Calu3 (cell line): Measurements from ENCODE around the gene TREML4. TPM values are rescaled to one million over a fixed set of nuclear protein-coding genes. Genes with fewer than 3 reads are reported as not detected.
"Not testable (repeated sequence)": the region's sequence is repeated elsewhere in the genome, so short reads cannot be mapped to it uniquely, and the experiment has no call there.

Source experiments
- BruUV-seq: library from RNA; stranded (reverse); fragments of 400-500 nt; replicated peaks from 2 replicates; lab custom pipeline; 2021; lab: Mats Ljungman, UMichigan
- CTCF ChIA-PET: fragments of 300-600 bp; sonication (Branson Sonifier 250); formaldehyde crosslinking; loops from one replicate; lab custom pipeline; 2022; ENCODE audit warnings: antibody characterized with exemption; lab: Charles Lee
- DNase-seq: peaks from one replicate; pipeline ENCODE4 v3.0.0; 2022
- H3K27ac Mint-ChIP-seq: one replicate; pipeline ENCODE4 v1.8.0; 2022; ENCODE audit warnings: mixed read lengths; ENCODE audit not compliant: unreplicated experiment
- H3K27me3 Mint-ChIP-seq: one replicate; pipeline ENCODE4 v1.8.0; 2022; ENCODE audit warnings: mixed read lengths; ENCODE audit not compliant: unreplicated experiment
- H3K36me3 Mint-ChIP-seq: one replicate; pipeline ENCODE4 v1.8.0; 2022; ENCODE audit warnings: mild to moderate bottlenecking, moderate library complexity, mixed read lengths; ENCODE audit not compliant: insufficient read depth, unreplicated experiment
- H3K4me1 Mint-ChIP-seq: one replicate; pipeline ENCODE4 v1.8.0; 2022; ENCODE audit warnings: mild to moderate bottlenecking, low read depth, mixed read lengths; ENCODE audit not compliant: unreplicated experiment
- H3K4me3 Mint-ChIP-seq: one replicate; pipeline ENCODE4 v1.8.0; 2022; ENCODE audit warnings: mild to moderate bottlenecking, low read depth, moderate library complexity, mixed read lengths; ENCODE audit not compliant: unreplicated experiment
- H3K9me3 Mint-ChIP-seq: one replicate; pipeline ENCODE4 v1.8.0; 2022; ENCODE audit warnings: low read depth, mixed read lengths; ENCODE audit not compliant: unreplicated experiment
- intact Hi-C: fragments of 100-400 bp; cut with micrococcal nuclease; formaldehyde crosslinking; loops from one replicate; pipeline ENCODE4 v1.10.0; 2022; ENCODE audit not compliant: unreplicated experiment
- total RNA-seq: library from RNA; stranded (reverse); gene quantifications from 2 replicates; pipeline ENCODE4 v1.2.3, GENCODE V29; 2022
- TF ChIP-seq, protein P1 (sequence below): fragments of 200-600 bp; IDR thresholded peaks from one replicate; pipeline ENCODE4 v1.8.0; 2022; ENCODE audit warnings: antibody characterized with exemption; ENCODE audit not compliant: unreplicated experiment

The TREML4 gene
- total RNA-seq, 1 experiment from 2014 or later, result not detected

DNA sequence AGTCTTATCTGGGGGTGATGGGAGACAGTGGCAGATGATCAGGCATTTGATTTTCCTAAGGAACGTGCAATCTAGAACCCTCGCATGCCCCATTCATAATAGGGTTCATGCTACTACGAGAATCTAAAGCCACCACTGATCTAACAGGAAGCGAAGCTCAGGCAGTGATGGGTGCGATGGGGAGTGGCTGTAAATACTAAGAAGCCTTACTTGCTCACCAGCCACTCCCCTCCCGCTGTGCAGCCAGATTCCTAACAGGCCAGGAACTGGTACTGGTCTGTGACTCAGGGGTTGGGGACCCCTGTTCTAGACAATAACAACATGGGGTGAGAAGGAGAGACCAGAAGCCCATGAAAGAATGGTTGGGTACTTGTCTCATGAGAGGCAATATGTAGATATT, 4.5 kb downstream of the TREML4 start:
- CTCF ChIA-PET, result no interaction called here
- Mint-ChIP-seq H3K27ac (no peak overlapping the region), H3K27me3 (peaks cover 81% of the 10 kb centered on the region), H3K9me3 (no peaks in the 10 kb centered on the region), H3K36me3 (no peaks in the 10 kb centered on the region), H3K4me3 (no peak overlapping the region), H3K4me1 (no peaks in the 10 kb centered on the region)
- TF ChIP-seq, protein P1, sequence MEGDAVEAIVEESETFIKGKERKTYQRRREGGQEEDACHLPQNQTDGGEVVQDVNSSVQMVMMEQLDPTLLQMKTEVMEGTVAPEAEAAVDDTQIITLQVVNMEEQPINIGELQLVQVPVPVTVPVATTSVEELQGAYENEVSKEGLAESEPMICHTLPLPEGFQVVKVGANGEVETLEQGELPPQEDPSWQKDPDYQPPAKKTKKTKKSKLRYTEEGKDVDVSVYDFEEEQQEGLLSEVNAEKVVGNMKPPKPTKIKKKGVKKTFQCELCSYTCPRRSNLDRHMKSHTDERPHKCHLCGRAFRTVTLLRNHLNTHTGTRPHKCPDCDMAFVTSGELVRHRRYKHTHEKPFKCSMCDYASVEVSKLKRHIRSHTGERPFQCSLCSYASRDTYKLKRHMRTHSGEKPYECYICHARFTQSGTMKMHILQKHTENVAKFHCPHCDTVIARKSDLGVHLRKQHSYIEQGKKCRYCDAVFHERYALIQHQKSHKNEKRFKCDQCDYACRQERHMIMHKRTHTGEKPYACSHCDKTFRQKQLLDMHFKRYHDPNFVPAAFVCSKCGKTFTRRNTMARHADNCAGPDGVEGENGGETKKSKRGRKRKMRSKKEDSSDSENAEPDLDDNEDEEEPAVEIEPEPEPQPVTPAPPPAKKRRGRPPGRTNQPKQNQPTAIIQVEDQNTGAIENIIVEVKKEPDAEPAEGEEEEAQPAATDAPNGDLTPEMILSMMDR, result no peak
- DNase-seq, result no peak
- intact Hi-C loops, result no loop called here
- no TSS peak for BruUV-seq

DNA sequence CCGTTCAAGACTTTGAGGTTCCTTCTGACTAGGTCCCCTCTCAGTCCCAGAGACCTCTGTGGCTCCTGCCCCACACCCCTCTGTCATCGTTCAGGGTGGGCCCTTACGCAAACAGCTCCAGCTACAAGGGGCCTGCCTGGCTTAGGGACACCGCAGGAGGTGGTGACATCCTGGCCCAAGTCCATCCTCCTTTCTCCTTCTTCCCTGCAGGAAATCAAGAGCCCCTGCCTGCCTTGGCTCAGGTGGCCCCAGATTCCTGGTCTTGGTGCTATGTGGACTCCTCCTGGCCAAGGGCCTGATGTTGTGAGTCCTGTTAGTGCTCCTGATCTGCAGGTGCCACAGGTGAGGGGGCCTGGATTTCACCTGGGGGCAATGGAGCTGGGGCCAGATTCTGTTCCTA, 8.1 kb downstream of the TREML4 start:
- Mint-ChIP-seq H3K9me3 (no peaks in the 10 kb centered on the region), H3K27me3 (peaks cover 82% of the 10 kb centered on the region), H3K4me1 (no peaks in the 10 kb centered on the region), H3K36me3 (no peaks in the 10 kb centered on the region), H3K4me3 (no peak overlapping the region), H3K27ac (no peak overlapping the region)
- CTCF ChIA-PET, result no interaction called here
- DNase-seq, result no peak
- BruUV-seq, result no TSS peak
- TF ChIP-seq, protein P1, result no peak
- intact Hi-C loops, result no loop called here

DNA sequence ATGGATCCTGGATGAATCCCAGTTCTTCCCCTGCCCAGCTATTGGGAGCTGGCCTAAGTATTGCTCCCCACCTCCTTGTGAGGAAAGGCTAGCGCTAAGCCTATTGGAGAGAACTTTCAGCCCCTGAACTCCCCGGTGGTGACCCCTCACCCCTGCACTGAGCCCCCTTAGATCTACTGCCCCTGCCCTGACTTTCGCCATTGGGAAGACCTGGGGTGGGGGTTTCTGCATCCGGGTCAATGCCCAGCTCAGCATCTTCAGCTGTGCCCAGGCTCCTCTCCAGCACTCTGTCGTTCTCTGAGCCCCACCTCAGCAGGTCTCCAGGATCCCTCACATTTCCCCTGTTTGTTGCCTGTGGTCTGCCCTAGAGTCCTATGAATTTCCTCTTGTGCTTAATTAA, 9.0 kb downstream of the TREML4 start:
- H3K36me3 Mint-ChIP-seq, result no peaks in the 10 kb centered on the region
- no peak overlapping the region for H3K27ac Mint-ChIP-seq
- TF ChIP-seq, protein P1, result no peak
- no peaks in the 10 kb centered on the region for H3K4me1 Mint-ChIP-seq
- no TSS peak for BruUV-seq
- peaks cover 82% of the 10 kb centered on the region for H3K27me3 Mint-ChIP-seq
- intact Hi-C loops, result no loop called here
- no peak for DNase-seq
- H3K4me3 Mint-ChIP-seq, result no peak overlapping the region
- H3K9me3 Mint-ChIP-seq, result no peaks in the 10 kb centered on the region
- CTCF ChIA-PET, result no interaction called here

DNA sequence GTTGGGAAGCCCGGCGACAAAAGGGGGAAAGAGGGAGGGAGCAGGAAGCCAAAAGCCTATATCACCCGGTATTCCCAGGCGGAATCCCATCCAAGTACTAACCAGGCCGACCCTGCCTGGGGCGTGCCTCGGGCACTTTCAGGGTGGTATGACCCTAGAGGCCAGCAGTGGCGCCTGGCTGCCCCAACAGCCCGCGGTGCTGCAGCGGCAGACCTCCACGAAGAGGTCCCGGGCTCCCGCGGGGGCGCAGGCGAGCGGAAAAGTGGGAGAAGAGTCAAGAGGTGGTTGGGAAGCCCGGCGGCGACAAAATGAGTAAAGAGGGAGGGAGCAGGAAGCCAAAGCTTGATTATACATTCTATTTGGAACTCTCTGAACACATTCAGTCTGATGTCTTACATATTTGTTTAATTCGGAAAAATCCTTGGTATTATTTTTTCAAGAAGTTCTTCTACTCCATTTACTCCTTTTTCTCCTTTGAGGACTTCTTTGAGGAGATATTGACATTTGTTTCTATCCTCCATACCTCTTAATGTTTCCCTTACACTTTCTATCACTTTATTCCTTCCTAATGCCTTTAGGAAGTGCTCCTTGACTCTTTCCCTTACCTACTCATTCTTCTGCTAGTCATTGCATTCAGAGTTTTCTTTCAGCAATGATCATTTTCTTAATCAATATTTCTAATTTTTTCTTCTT, 11.5 kb downstream of the TREML4 start:
- BruUV-seq, result no TSS peak
- H3K27ac Mint-ChIP-seq, result no peak overlapping the region
- no peaks in the 10 kb centered on the region for H3K4me1 Mint-ChIP-seq
- H3K36me3 Mint-ChIP-seq, result no peaks in the 10 kb centered on the region
- H3K4me3 Mint-ChIP-seq, result no peak overlapping the region
- DNase-seq, result no peak
- intact Hi-C loops, result no loop called here
- H3K27me3 Mint-ChIP-seq, result peaks cover 96% of the 10 kb centered on the region
- TF ChIP-seq, protein P1, result no peak
- no peaks in the 10 kb centered on the region for H3K9me3 Mint-ChIP-seq
- CTCF ChIA-PET, result no interaction called here

DNA sequence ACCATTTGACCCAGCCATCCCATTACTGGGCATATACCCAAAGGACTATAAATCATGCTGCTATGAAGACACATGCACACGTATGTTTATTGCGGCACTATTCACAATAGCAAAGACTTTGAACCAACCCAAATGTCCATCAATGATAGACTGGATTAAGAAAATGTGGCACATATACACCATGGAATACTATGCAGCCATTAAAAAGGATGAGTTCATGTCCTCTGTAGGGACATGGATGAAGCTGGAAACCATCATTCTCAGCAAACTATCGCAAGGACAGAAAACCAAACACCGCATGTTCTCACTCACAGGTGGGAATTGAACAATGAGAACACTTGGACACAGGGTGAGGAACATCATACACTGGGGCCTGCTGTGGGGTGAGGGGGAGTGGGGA, 18.4 kb downstream of the TREML4 start:
- intact Hi-C loops, BruUV-seq: not testable (repeated sequence)
- peaks cover 65% of the 10 kb centered on the region for H3K27me3 Mint-ChIP-seq

More for the DNA sequence above, 18.4 kb downstream of the TREML4 start:
- DNase-seq, CTCF ChIA-PET, H3K9me3 Mint-ChIP-seq, H3K36me3 Mint-ChIP-seq, H3K4me1 Mint-ChIP-seq, H3K27ac Mint-ChIP-seq, H3K4me3 Mint-ChIP-seq: not testable (repeated sequence)
